ENCODE results near the gene DNAH6.
A peak's percentile ranks its signal among the peaks of the same experiment; 100 is the strongest.

DNAH6 gene

GRCh38 chr2:84800194-84800805 is 284.0 kb downstream of the DNAH6 start:
- no peak for DNase-seq (ENCODE audit: low read depth)

- DNase-seq (ENCODE audit: low read depth) = no peak
Measured at GRCh38 chr2:84801811-84802210, 285.5 kb downstream of the DNAH6 start.

- no peak for DNase-seq (ENCODE audit: low read depth)
Measured at GRCh38 chr2:84805250-84805958, 289.1 kb downstream of the DNAH6 start.

GRCh38 chr2:84807063-84807485 is 290.8 kb downstream of the DNAH6 start:
- DNase-seq (ENCODE audit: low read depth) = peak; percentile 96

- DNase-seq (ENCODE audit: low read depth) = no peak
Measured at GRCh38 chr2:84808279-84808678, 292.0 kb downstream of the DNAH6 start.

GRCh38 chr2:84811839-84812431 is 295.6 kb downstream of the DNAH6 start:
- DNase-seq (ENCODE audit: low read depth) = no peak

GRCh38 chr2:84815146-84815545 is 298.8 kb downstream of the DNAH6 start:
- DNase-seq (ENCODE audit: low read depth) = no peak

- no peak for DNase-seq (ENCODE audit: low read depth)
Measured at GRCh38 chr2:84816426-84817026, 300.2 kb downstream of the DNAH6 start.

GRCh38 chr2:84817239-84817655 is 300.9 kb downstream of the DNAH6 start:
- no peak for DNase-seq (ENCODE audit: low read depth)

GRCh38 chr2:84821806-84822205 is 305.5 kb downstream of the DNAH6 start:
- DNase-seq (ENCODE audit: low read depth) = no peak

GRCh38 chr2:84823229-84823628 is 306.9 kb downstream of the DNAH6 start:
- no peak for DNase-seq (ENCODE audit: low read depth)

GRCh38 chr2:84823788-84824187 is 307.5 kb downstream of the DNAH6 start:
- no peak for DNase-seq (ENCODE audit: low read depth)

- DNase-seq (ENCODE audit: low read depth) = no peak
Measured at GRCh38 chr2:84827978-84828575, 311.8 kb downstream of the DNAH6 start.

- no peak for DNase-seq (ENCODE audit: low read depth)
Measured at GRCh38 chr2:84829693-84830092, 313.4 kb downstream of the DNAH6 start.

GRCh38 chr2:84830095-84830494 is 313.8 kb downstream of the DNAH6 start:
- DNase-seq (ENCODE audit: low read depth) = no peak

- no peak for DNase-seq (ENCODE audit: low read depth)
Measured at GRCh38 chr2:84830758-84831500, 314.6 kb downstream of the DNAH6 start.

GRCh38 chr2:84832772-84833461 is 316.6 kb downstream of the DNAH6 start:
- DNase-seq (ENCODE audit: low read depth) = no peak

- DNase-seq (ENCODE audit: low read depth) = no peak
Measured at GRCh38 chr2:84833481-84834150, 317.3 kb downstream of the DNAH6 start.

- no peak for DNase-seq (ENCODE audit: low read depth)
Measured at GRCh38 chr2:84836215-84836614, 319.9 kb downstream of the DNAH6 start.

GRCh38 chr2:84838434-84839145 is 322.3 kb downstream of the DNAH6 start:
- DNase-seq (ENCODE audit: low read depth) = no peak

Measured in GM04503 (cell line).